ENCODE results near the gene KIRREL3.

GRCh38 chr11:126918556-126918955, 82.0 kb downstream of the KIRREL3 start:
- no peak for TF ChIP-seq ZNF274 (IDR thresholded peaks at IDR 0.05; ENCODE audit: low read depth, low read length)
- TF ChIP-seq SUZ12 (IDR thresholded peaks at IDR 0.05; ENCODE audit: extremely low read depth, insufficient read depth, insufficient read length) = no peak

All from NT2/D1 (cell line).